Measurements from ENCODE around the gene TNFRSF19. TPM values are rescaled to one million over a fixed set of nuclear protein-coding genes. Genes with fewer than 3 reads are reported as not detected.

TNFRSF19 gene
- total and polyA plus RNA-seq, 2 of the 13 experiments (the other 11 are each of a cell fraction or from before 2014, with no cell fraction given): 75.3 to 77.7 TPM

GRCh38 chr13:23630349-23631093 is 60.3 kb downstream of the TNFRSF19 start (continued):
- peak; percentile 64 for TF ChIP-seq BCL6 (CRISPR knock-in tag; IDR thresholded peaks at IDR 0.05)
- TF ChIP-seq ZNF609 (CRISPR knock-in tag; IDR thresholded peaks at IDR 0.05; ENCODE audit: borderline replicate concordance): peak; percentile 27; the same call in 1 of the 2 replicates
- no peak for TF ChIP-seq ZNF781 (CRISPR knock-in tag; IDR thresholded peaks at IDR 0.05; ENCODE audit: borderline replicate concordance, not compliant biosample characterization)
- peak; percentile 90 for TF ChIP-seq HMG20A (CRISPR knock-in tag; IDR thresholded peaks at IDR 0.05; ENCODE audit: borderline replicate concordance)
- no peak for TF ChIP-seq HOXD1 (CRISPR knock-in tag; IDR thresholded peaks at IDR 0.05)
- no peak for TF ChIP-seq CENPX (CRISPR knock-in tag; IDR thresholded peaks at IDR 0.05)
- no peak for TF ChIP-seq ZNF790 (CRISPR knock-in tag; IDR thresholded peaks at IDR 0.05; ENCODE audit: borderline replicate concordance)
- TF ChIP-seq NCOA1 (CRISPR knock-in tag; IDR thresholded peaks at IDR 0.05): no peak
- peak; percentile 29; the same call in 1 of the 2 replicates for TF ChIP-seq DMAP1 (CRISPR knock-in tag; IDR thresholded peaks at IDR 0.05)
- TF ChIP-seq ZBTB2 (CRISPR knock-in tag; IDR thresholded peaks at IDR 0.05; ENCODE audit: low read depth): no peak
- no peak for TF ChIP-seq FOXO4 (CRISPR knock-in tag; conservative IDR thresholded peaks at IDR 0.05)
- TF ChIP-seq GZF1 (CRISPR knock-in tag; IDR thresholded peaks at IDR 0.05): no peak
- TF ChIP-seq SAP130 (CRISPR knock-in tag; IDR thresholded peaks at IDR 0.05; ENCODE audit: low read depth): peak; percentile 57
- no peak for TF ChIP-seq ZNF510 (CRISPR knock-in tag; IDR thresholded peaks at IDR 0.05; ENCODE audit: low read depth)
- no peak for TF ChIP-seq PHF20 (CRISPR knock-in tag; IDR thresholded peaks at IDR 0.05)
- TF ChIP-seq ZNF441 (CRISPR knock-in tag; IDR thresholded peaks at IDR 0.05; ENCODE audit: borderline replicate concordance): no peak
